Endothelial cell of umbilical vein (primary cell): ENCODE measurements around the gene PAX2. TPM values are rescaled to one million over a fixed set of nuclear protein-coding genes. Genes with fewer than 3 reads are reported as not detected.

Experiments used
- BruUV-seq: library from RNA; stranded (reverse); fragments of 400-500 nt; replicated peaks from 2 replicates; lab custom pipeline; 2021; lab: Mats Ljungman, UMichigan
- CTCF ChIA-PET: fragments of 300-600, 350-600 bp; sonication (Branson Sonifier 250); formaldehyde crosslinking; loops from one replicate; lab custom pipeline; 2021; ENCODE audit warnings: antibody characterized with exemption, inconsistent platforms; lab: Charles Lee
- POLR2A ChIA-PET: fragments of 300-600, 350-600 bp; sonication (Branson Sonifier 250); formaldehyde crosslinking; loops from one replicate; lab custom pipeline; 2021; ENCODE audit warnings: antibody characterized with exemption, inconsistent platforms; lab: Charles Lee
- DNase-seq: peaks from one replicate; pipeline ENCODE4 v3.0.0-alpha.2; 2011; ENCODE audit warnings: low read depth, low spot score
- FAIRE-seq: peaks from 2 replicates; lab custom pipeline; 2011; peaks lifted over from hg19 to GRCh38; lab: Jason Lieb, UNC
- H2AFZ ChIP-seq: 2 replicates; pipeline ENCODE4 v1.6.0; 2012; ENCODE audit warnings: low read depth, low read length, control low read depth, inconsistent platforms
- H3K27ac ChIP-seq: 2 replicates; pipeline ENCODE4 v1.5.1; 2011; ENCODE audit warnings: low read depth, mild to moderate bottlenecking, control low read depth, low read length, moderate library complexity; ENCODE audit not compliant: insufficient read depth
- H3K27me3 ChIP-seq, 2 experiments: 2 replicates each; pipeline versions ENCODE4 v1.6.0 to v1.6.1; 2011; ENCODE audit warnings: low read length in 2 of 2, mixed read lengths in 1 of 2; ENCODE audit not compliant: control insufficient read depth in 2 of 2, insufficient read depth in 2 of 2
- H3K36me3 ChIP-seq, 2 experiments: 2 replicates in 1 of 2; 3 replicates in 1 of 2; pipeline ENCODE4 v1.5.1; 2011; ENCODE audit warnings: low read length in 2 of 2, mild to moderate bottlenecking in 1 of 2, moderate library complexity in 1 of 2; ENCODE audit not compliant: control insufficient read depth in 2 of 2, insufficient read depth in 2 of 2; ENCODE audit errors: extremely low read depth in 1 of 2
- H3K4me1 ChIP-seq: 3 replicates; pipeline ENCODE4 v1.5.1; 2011; ENCODE audit warnings: mild to moderate bottlenecking, low read length; ENCODE audit not compliant: control insufficient read depth, insufficient read depth; ENCODE audit errors: extremely low read depth
- H3K4me2 ChIP-seq: 2 replicates; pipeline ENCODE4 v1.6.1; 2011; ENCODE audit warnings: low read length, control low read depth, mixed read lengths; ENCODE audit not compliant: insufficient read depth
- H3K4me3 ChIP-seq, 3 experiments: fragments of 200-600 bp in 1 of 3; sonication (generic), shearing (Covaris generic) in 1 of 3; replicated peaks in 1 of 3; 2 replicates each; pipeline ENCODE4 v1.5.1; 2011 to 2016; ENCODE audit warnings: control low read depth in 3 of 3, low read length in 3 of 3, mild to moderate bottlenecking in 2 of 3, inconsistent platforms in 1 of 3, low read depth in 1 of 3, moderate library complexity in 1 of 3; ENCODE audit not compliant: insufficient read depth in 1 of 3
- H3K79me2 ChIP-seq: 2 replicates; pipeline ENCODE4 v1.6.0; 2012; ENCODE audit warnings: low read length, inconsistent platforms; ENCODE audit not compliant: control insufficient read depth, insufficient read depth
- H3K9ac ChIP-seq: replicated peaks from 2 replicates; pipeline ENCODE3; 2011; ENCODE audit warnings: low read length, control low read depth; ENCODE audit not compliant: insufficient read depth; ENCODE audit errors: extremely low read depth
- H3K9me1 ChIP-seq: replicated peaks from 3 replicates; pipeline ENCODE4 v1.6.0; 2011; ENCODE audit warnings: mild to moderate bottlenecking, low read length; ENCODE audit not compliant: control insufficient read depth, insufficient read depth; ENCODE audit errors: extremely low read depth
- H3K9me3 ChIP-seq: replicated peaks from 2 replicates; pipeline ENCODE4 v1.5.1; 2012; ENCODE audit warnings: low read length, inconsistent platforms; ENCODE audit not compliant: control insufficient read depth, insufficient read depth
- H4K20me1 ChIP-seq: replicated peaks from 2 replicates; pipeline ENCODE3; 2011; ENCODE audit warnings: mild to moderate bottlenecking, low read length; ENCODE audit not compliant: control insufficient read depth, insufficient read depth; ENCODE audit errors: extremely low read depth
- CTCF ChIP-seq, 2 donors: IDR thresholded peaks; 1 replicate in 1 of 2; 2 replicates in 1 of 2; pipeline ENCODE4 v1.5.1; 2011; ENCODE audit warnings: low read length in 2 of 2, mild to moderate bottlenecking in 2 of 2, moderate library complexity in 2 of 2, control low read depth in 1 of 2, inconsistent platforms in 1 of 2, low read depth in 1 of 2; ENCODE audit not compliant: insufficient read depth in 1 of 2; ENCODE audit errors: extremely low read depth in 1 of 2
- EZH2 ChIP-seq: IDR thresholded peaks from 2 replicates; pipeline ENCODE4 v1.6.1; 2012; ENCODE audit warnings: borderline replicate concordance, low read depth, mild to moderate bottlenecking, moderate library complexity, low read length, inconsistent platforms; ENCODE audit not compliant: severe bottlenecking
- FOS ChIP-seq: IDR thresholded peaks from 2 replicates; pipeline ENCODE4 v1.6.1; 2011; ENCODE audit warnings: mild to moderate bottlenecking, low read length, moderate library complexity, borderline replicate concordance; ENCODE audit not compliant: insufficient read depth
- GATA2 ChIP-seq: IDR thresholded peaks from 2 replicates; pipeline ENCODE4 v1.7.0; 2011; ENCODE audit warnings: low read depth, mild to moderate bottlenecking, moderate library complexity, mixed read lengths, low read length; ENCODE audit not compliant: insufficient read length, insufficient read depth
- JUN ChIP-seq: IDR thresholded peaks from 2 replicates; pipeline ENCODE4 v1.6.1; 2011; ENCODE audit warnings: borderline replicate concordance, low read depth; ENCODE audit not compliant: insufficient read length, insufficient read depth
- MAX ChIP-seq: IDR thresholded peaks from 2 replicates; pipeline ENCODE4 v1.6.1; 2011; ENCODE audit not compliant: insufficient read depth, insufficient read length
- MYC ChIP-seq: IDR thresholded peaks from one replicate; pipeline ENCODE4 v1.6.1; 2011; ENCODE audit warnings: mild to moderate bottlenecking, low read depth, low read length
- POLR2A ChIP-seq: IDR thresholded peaks from 2 replicates; pipeline ENCODE4 v1.6.1; 2012; ENCODE audit warnings: low read depth, mild to moderate bottlenecking, control low read depth, low read length
- POLR2AphosphoS5 ChIP-seq: IDR thresholded peaks from 2 replicates; pipeline ENCODE4 v1.6.1; 2012; ENCODE audit warnings: low read depth, mild to moderate bottlenecking, control low read depth, low read length, moderate library complexity; ENCODE audit not compliant: insufficient read depth
- dilution Hi-C: fragments of 300-500 bp; cut with MboI; formaldehyde crosslinking; loops from one replicate; pipeline ENCODE4 v1.15.0; 2019; ENCODE audit warnings: low sequenced_read_pairs; ENCODE audit not compliant: extremely low pct_ligation_motif_present
- intact Hi-C: fragments of 100-400 bp; cut with micrococcal nuclease; formaldehyde crosslinking; loops from one replicate; pipeline ENCODE4 v1.10.0; 2022
- polyA plus RNA-seq, 4 experiments: library from polyadenylated mRNA; depleted of rRNA in 3 of 4; stranded (reverse) in 3 of 4; unstranded in 1 of 4; fragments of >200 nt; gene quantifications; 2 replicates each; pipeline versions ENCODE4 v1.2.1 to v1.2.3, GENCODE V29; 2011 to 2012; ENCODE audit warnings: missing spikeins in 1 of 4
- total RNA-seq: library from RNA; stranded (reverse); gene quantifications from 2 replicates; pipeline ENCODE4 v1.2.3, GENCODE V29; 2021

Gene PAX2
- total and polyA plus RNA-seq, 2 donors (not counting 3 experiments of a cell fraction or from before 2014, with no cell fraction given) = not detected

- Histone ChIP-seq H3K27ac (no peak overlapping the region), H3K9me1 (no peaks in the 10 kb centered on the region), H4K20me1 (no peaks in the 10 kb centered on the region), H3K36me3 (no peaks in the 10 kb centered on the region), H2AFZ (no peak overlapping the region), H3K4me3 (no peak overlapping the region), H3K9ac (no peak overlapping the region), H3K79me2 (no peaks in the 10 kb centered on the region), H3K27me3 (peaks cover 90 to 96% of the 10 kb centered on the region in 2 experiments), H3K9me3 (no peaks in the 10 kb centered on the region), H3K4me1 (no peaks in the 10 kb centered on the region), H3K4me2 (no peak overlapping the region)
- intact Hi-C loops (no loop called here), dilution Hi-C loops (no loop called here)
- BruUV-seq = no TSS peak
- no peak for DNase-seq
- CTCF ChIA-PET = interaction anchor here (0.8 to 2.3 kb wide), 3 partner anchors 10 to 179 kb away, joined by 3 to 12 read pairs (median 5); no protein-coding TSS in a partner anchor
- POLR2A ChIA-PET = no interaction called here
- no peak for FAIRE-seq
- TF ChIP-seq EZH2 (no peak), JUN (no peak), POLR2AphosphoS5 (no peak), CTCF (IDR thresholded peaks at IDR 0.05; ENCODE audit: extremely low read depth in 1 of 2, insufficient read depth in 1 of 2, low read depth in 1 of 2, low read length in 2 of 2) (no peak), MYC (no peak), POLR2A (no peak), FOS (no peak), GATA2 (no peak), MAX (no peak)
Observed at GRCh38 chr10:100741378-100742075, 3.9 kb upstream of the PAX2 start.
